MCF 10A (cell line): ENCODE measurements around the gene C1QA. TPM values are rescaled to one million over a fixed set of nuclear protein-coding genes. Genes with fewer than 3 reads are reported as not detected.
A peak's percentile ranks its signal among the peaks of the same experiment; 100 is the strongest.
"Not testable (repeated sequence)": the region's sequence is repeated elsewhere in the genome, so short reads cannot be mapped to it uniquely, and the experiment has no call there.

Source experiments
- BruUV-seq: library from RNA; stranded (reverse); fragments of 400-500 nt; replicated peaks from 2 replicates; lab custom pipeline; 2021; lab: Mats Ljungman, UMichigan
- CTCF ChIA-PET: fragments of 300-600 bp; sonication (Branson Sonifier 250); formaldehyde crosslinking; extraction: SDS; loops from one replicate; lab custom pipeline; 2021; ENCODE audit warnings: antibody characterized with exemption, inconsistent platforms; lab: Yijun Ruan, JAX
- POLR2A ChIA-PET: fragments of 300-600, 350-650 bp; sonication (Branson Sonifier 250); formaldehyde crosslinking; extraction: SDS; loops from one replicate; lab custom pipeline; 2020; ENCODE audit warnings: antibody characterized with exemption, inconsistent platforms; lab: Yijun Ruan, JAX
- DNase-seq: peaks from one replicate; pipeline ENCODE4 v3.0.0-alpha.2; 2018; ENCODE audit not compliant: unreplicated experiment
- H3K27ac Mint-ChIP-seq: one replicate; pipeline ENCODE4 v1.8.0; 2022; ENCODE audit warnings: mild to moderate bottlenecking, low read depth, mixed read lengths; ENCODE audit not compliant: unreplicated experiment
- H3K27me3 Mint-ChIP-seq: one replicate; pipeline ENCODE4 v1.8.0; 2022; ENCODE audit warnings: mixed read lengths; ENCODE audit not compliant: insufficient read depth, unreplicated experiment
- H3K36me3 Mint-ChIP-seq: one replicate; pipeline ENCODE4 v1.8.0; 2022; ENCODE audit warnings: mild to moderate bottlenecking, moderate library complexity, mixed read lengths; ENCODE audit not compliant: insufficient read depth, unreplicated experiment
- H3K4me1 Mint-ChIP-seq: one replicate; pipeline ENCODE4 v1.8.0; 2022; ENCODE audit warnings: mixed read lengths; ENCODE audit not compliant: insufficient read depth, unreplicated experiment
- H3K4me3 Mint-ChIP-seq: one replicate; pipeline ENCODE4 v1.8.0; 2022; ENCODE audit warnings: mild to moderate bottlenecking, moderate library complexity, mixed read lengths; ENCODE audit not compliant: unreplicated experiment
- H3K9me3 Mint-ChIP-seq: one replicate; pipeline ENCODE4 v1.8.0; 2022; ENCODE audit warnings: mixed read lengths; ENCODE audit not compliant: unreplicated experiment
- CTCF ChIP-seq: fragments of 200-600 bp; IDR thresholded peaks from one replicate; pipeline ENCODE4 v1.8.0; 2022; ENCODE audit warnings: antibody characterized with exemption, mild to moderate bottlenecking; ENCODE audit not compliant: unreplicated experiment
- intact Hi-C: fragments of 100-400 bp; cut with micrococcal nuclease; formaldehyde crosslinking; loops from 2 replicates; pipeline ENCODE4 v1.14.1; 2022
- total RNA-seq: library from RNA; stranded (reverse); gene quantifications from 2 replicates; pipeline ENCODE4 v1.2.3, GENCODE V29; 2022

C1QA gene
- total RNA-seq, 1 experiment from 2014 or later = not detected

DNA sequence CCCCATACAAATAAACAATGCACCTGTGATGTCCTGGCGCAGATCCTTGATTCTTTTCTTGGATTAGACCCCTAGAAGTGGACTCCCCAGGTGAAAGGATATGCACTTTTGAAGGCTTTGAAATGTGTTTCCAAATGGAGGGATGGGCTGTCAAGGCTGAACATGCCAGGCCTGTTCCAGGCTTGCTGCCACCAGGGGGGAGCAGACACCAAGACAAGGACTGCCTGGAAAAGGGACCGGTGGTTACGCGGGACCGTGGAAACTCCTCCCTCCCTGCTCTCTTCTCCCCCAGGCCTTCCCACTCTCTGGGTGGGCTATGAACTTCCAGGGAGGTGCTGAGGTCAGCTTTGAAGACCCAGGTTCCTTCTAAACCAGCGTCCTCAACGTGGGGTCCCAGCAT, 29.3 kb downstream of the C1QA start:
- Mint-ChIP-seq H3K4me1 (no peaks in the 10 kb centered on the region), H3K4me3 (no peak overlapping the region), H3K27ac (no peak overlapping the region), H3K27me3 (peaks cover 70% of the 10 kb centered on the region), H3K9me3 (no peaks in the 10 kb centered on the region), H3K36me3 (peaks cover 6% of the 10 kb centered on the region)
- BruUV-seq = no TSS peak
- DNase-seq = peak; percentile 18
- TF ChIP-seq CTCF = peak; percentile 19
- ChIA-PET CTCF (interaction anchor here (1.8 kb wide), 1 partner anchor 264 kb away, joined by 4 read pairs; no protein-coding TSS in a partner anchor), POLR2A (interaction anchor here (0.6 kb wide), 1 partner anchor 22 kb away, joined by 3 read pairs; no protein-coding TSS in a partner anchor)
- intact Hi-C loops = no loop called here

GRCh38 chr1:22666412-22666811, 30.0 kb downstream of the C1QA start:
- no peak overlapping the region for H3K27ac Mint-ChIP-seq
- ChIA-PET POLR2A (no interaction called here), CTCF (interaction anchor here (1.1 to 1.8 kb wide), 2 partner anchors 211 to 263 kb away, joined by 3 to 4 read pairs; no protein-coding TSS in a partner anchor)
- H3K36me3 Mint-ChIP-seq = peaks cover 6% of the 10 kb centered on the region
- DNase-seq = no peak
- intact Hi-C loops = no loop called here
- H3K4me1 Mint-ChIP-seq = no peaks in the 10 kb centered on the region
- H3K9me3 Mint-ChIP-seq = no peaks in the 10 kb centered on the region
- H3K27me3 Mint-ChIP-seq = peaks cover 70% of the 10 kb centered on the region
- H3K4me3 Mint-ChIP-seq = no peak overlapping the region
- BruUV-seq = no TSS peak
- no peak for TF ChIP-seq CTCF

GRCh38 chr1:22668840-22669239, 32.4 kb downstream of the C1QA start:
- H3K9me3 Mint-ChIP-seq, H3K4me1 Mint-ChIP-seq, DNase-seq, H3K4me3 Mint-ChIP-seq, H3K27ac Mint-ChIP-seq, H3K36me3 Mint-ChIP-seq, intact Hi-C loops, BruUV-seq: not testable (repeated sequence)
- H3K27me3 Mint-ChIP-seq = peaks cover 50% of the 10 kb centered on the region
- POLR2A ChIA-PET = interaction anchor here (0.7 kb wide), 1 partner anchor 35 kb away, joined by 4 read pairs; no protein-coding TSS in a partner anchor
- CTCF ChIA-PET = interaction anchor here (0.7 to 0.8 kb wide), 3 partner anchors 26 to 295 kb away, joined by 3 read pairs; no protein-coding TSS in a partner anchor

DNA sequence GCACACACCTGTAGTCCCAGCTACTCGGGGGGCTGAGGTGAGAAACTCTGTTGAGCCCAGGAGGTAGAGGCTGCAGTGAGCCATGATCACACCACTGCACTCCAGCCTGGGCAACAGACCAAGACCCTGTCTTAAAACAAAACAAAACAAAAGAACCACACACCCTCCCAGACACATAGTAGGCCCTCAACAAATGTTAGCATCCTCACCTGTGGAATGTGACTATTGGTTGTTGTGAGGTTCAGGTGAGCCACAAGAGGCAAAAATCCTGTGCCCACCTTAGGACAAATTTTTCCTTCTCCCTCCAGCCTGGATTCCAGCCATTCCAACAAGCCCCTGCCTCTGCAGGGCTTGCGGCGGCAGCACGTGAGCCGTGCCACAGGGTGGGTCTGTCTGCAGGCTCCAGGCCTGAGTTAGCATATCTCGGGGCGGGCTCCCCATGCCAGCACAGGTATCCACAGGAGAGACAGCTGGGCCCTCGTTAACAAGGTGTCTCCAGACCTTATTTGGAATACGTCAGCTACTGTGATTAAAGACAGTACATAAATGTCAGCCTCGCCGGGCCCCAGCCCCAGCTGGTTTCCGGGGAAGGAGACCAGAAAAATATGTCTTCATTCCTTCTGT, 34.0 kb downstream of the C1QA start:
- CTCF ChIA-PET = interaction anchor here (0.5 to 1.7 kb wide), 5 partner anchors 34 to 302 kb away, joined by 3 to 8 read pairs (median 3); partner anchors contain the start of gene LACTBL1
- H3K36me3 Mint-ChIP-seq = no peaks in the 10 kb centered on the region
- no peak overlapping the region for H3K4me3 Mint-ChIP-seq
- POLR2A ChIA-PET = no interaction called here
- TF ChIP-seq CTCF = no peak
- peaks cover 46% of the 10 kb centered on the region for H3K27me3 Mint-ChIP-seq
- no peak for DNase-seq
- intact Hi-C loops = no loop called here
- no peaks in the 10 kb centered on the region for H3K4me1 Mint-ChIP-seq
- no TSS peak for BruUV-seq
- H3K27ac Mint-ChIP-seq = no peak overlapping the region
- no peaks in the 10 kb centered on the region for H3K9me3 Mint-ChIP-seq
